NOMO-1 (cell line): ENCODE measurements around the gene NXPH3.
A peak's percentile ranks its signal among the peaks of the same experiment; 100 is the strongest.

Source experiments
- DNase-seq, 2 experiments: peaks; one replicate each; lab custom pipeline; 2025; ENCODE audit not compliant: unreplicated experiment in 2 of 2; lab: John Stamatoyannopoulos, UW

Gene NXPH3

DNA sequence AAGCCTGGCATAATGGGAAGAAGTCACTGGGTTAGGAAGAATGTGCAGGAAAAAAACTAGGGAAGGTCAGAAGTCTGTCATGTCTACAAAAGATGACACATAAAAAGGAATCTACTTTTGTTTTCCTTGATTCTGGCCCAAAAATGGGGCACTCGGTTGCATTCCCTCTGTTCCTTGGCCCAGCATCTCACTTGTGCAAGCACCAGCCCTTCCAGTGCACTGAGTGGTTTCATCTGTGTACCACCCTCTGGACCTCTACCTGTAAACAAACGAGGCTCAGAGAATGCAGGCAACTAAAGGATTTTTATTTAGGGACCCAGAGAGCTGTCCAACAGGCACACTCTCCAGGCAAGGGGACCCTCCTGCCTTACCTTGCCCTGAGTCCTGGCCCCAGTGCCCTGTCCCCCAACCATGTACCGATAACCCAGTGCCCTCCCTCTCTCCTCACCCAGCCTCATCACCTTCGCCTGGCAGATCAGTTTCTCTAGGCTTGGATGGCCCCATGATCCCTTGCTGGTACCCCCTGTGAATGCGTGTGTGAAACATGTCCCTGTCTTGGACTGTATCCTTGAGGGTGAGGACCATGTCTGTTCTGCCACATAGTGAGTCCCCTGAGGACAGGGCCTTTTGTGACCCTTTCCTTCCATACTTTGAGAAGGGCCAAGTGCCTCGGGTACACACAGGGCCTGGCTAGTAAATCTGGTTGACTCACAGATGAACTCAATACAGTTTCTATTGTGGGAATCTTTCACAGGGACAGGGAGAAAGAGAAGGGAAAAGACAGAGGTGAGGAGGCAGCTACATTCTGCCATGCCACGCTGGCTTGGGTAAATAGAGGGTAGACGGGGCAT lies 13.3 kb downstream of the NXPH3 start:
- no peak for DNase-seq

DNA sequence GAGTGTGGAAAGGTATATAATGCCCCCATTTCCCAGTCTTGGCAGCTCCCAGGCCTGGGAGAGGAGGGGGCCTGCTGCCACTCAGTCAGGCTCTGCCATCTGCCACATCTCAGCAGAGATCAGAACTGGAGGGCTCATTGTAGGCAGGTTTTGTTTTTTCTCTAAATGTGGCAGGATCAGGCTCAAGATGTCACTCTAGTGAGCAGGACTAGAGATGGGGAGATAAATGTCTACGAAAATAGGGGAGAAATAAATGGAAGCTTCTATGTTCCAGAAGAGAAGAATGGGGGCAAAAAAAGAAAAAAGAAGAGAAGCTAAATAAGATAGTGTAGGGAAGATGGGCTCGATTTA lies 13.9 kb downstream of the NXPH3 start:
- DNase-seq, result no peak

GRCh38 chr17:49590874-49591273 lies 15.2 kb downstream of the NXPH3 start:
- no peak for DNase-seq

DNA sequence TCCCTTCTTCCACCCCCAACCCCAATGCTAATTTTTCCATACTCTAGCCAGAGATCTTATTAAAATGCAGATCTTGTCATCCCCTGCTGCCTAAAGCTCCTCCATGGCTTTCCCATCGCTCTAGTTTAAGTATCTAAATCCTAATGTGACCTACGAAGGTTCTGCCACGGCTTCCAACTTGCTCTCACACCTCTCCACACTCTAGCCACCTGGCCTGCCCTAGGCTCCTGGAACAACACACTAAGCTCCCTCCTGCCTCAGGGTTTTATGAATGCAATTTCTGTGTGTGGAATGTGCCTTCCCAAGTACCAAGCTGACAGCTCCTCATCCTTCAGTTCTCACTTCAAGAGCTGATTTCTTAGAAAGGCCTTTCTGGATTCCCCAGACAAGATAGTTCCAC lies 16.6 kb downstream of the NXPH3 start:
- no peak for DNase-seq

- no peak for DNase-seq
These were observed 19.7 kb downstream of the NXPH3 start for GRCh38 chr17:49595328-49595727.

- no peak for DNase-seq
These were observed 20.3 kb downstream of the NXPH3 start for GRCh38 chr17:49595980-49596379.

DNA sequence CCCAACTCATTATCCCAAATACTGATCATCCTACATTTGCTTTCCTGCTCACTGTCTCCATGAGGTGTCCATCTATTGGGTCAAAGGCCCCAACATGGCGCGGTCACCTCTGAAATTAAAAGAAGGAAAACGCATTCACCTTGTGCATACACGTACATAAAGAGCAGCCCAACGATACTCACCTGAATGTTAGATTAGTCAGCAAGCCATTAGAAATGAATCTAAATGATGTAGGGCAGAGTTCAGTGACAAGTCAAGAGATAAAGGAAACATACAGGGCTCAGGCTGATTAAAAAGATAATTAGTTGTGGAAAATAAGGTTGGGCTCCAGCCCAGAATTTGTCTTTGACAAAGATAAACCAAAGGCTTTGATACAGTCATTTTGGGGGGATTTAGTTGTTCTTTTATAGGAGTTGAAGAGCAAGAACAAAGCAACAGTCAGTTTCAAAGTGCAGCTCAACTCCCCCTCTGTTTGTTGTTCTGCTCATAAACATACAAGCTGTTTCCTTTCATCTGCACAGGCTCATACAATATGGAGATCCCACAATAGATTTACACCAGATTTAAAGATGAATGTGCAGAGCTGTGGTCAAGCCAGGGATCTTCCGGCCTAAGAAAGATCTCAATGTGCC lies 21.1 kb downstream of the NXPH3 start:
- DNase-seq, result no peak

- no peak for DNase-seq
These were observed 21.8 kb downstream of the NXPH3 start for GRCh38 chr17:49597436-49597835.

GRCh38 chr17:49597928-49598655 lies 22.4 kb downstream of the NXPH3 start:
- no peak for DNase-seq

DNA sequence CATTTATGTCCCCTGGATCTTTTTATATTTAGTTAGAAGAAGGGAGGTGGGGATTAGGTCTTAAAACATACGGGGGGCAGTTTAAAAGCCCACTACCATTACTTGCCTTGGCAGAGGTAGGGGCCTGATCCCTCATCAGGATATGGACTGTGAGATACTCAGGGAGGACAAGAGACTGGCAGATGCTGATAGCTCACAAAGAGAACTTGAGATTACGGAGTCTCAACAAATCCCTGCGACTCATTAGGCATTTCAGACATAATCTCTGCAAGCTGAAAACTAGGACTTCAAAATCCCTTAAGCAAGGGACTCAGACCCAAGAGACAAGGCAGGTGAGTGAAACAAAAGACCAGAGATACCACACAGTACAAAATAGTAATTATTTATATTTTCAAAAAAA lies 23.2 kb downstream of the NXPH3 start:
- no peak for DNase-seq

DNA sequence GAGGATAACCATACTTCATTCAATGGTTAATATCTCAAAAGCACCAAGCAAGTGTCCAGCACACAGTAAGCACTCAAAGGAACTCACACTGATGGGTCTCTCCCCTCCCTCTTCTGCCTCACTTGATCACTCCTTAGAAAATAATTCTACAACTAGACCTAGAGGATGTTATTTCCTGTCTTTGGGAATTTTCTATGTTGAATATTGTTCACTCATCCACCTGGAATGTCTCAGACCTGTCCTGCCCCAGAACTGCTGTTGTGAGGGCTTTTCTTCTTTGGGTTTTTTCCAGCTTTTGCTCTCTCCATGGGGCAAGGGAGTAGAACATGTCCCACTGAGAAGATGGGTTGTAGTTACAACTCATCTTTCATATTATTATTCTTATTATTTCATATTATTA lies 25.3 kb downstream of the NXPH3 start:
- no peak for DNase-seq

- peak in 1 of 2 experiments; percentile 13 for DNase-seq
These were observed 27.1 kb downstream of the NXPH3 start for GRCh38 chr17:49602783-49603182.

GRCh38 chr17:49603238-49603637 lies 27.6 kb downstream of the NXPH3 start:
- no peak for DNase-seq

- DNase-seq, result no peak
These were observed 28.0 kb downstream of the NXPH3 start for GRCh38 chr17:49603720-49604119.

DNA sequence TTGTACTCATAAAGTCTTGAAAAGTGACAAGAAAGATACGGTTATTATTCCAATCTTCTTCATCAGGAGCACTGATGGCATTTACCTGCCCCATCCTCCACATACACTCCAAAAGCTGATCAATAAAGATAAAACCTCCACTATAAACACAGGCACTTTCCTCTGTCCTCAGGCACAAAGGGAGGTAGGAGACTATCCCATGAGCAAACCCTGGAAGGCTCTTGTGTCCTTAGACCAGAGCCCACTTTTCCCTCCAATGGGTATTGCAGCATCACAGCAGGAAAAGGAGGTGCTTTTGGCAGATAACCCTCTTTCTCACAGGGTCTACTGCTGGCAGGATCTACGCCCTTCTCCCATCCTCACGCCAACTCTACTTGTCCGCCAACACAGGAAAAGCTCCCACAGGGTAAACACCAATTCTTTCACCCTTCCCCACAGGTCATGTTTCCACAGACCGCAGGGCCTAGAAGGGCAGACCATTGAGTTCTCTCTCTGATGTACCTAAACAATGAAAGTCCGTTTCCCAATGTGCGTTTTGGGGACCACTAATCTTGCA lies 28.7 kb downstream of the NXPH3 start:
- no peak for DNase-seq

GRCh38 chr17:49610883-49611584 lies 35.4 kb downstream of the NXPH3 start:
- no peak for DNase-seq

DNA sequence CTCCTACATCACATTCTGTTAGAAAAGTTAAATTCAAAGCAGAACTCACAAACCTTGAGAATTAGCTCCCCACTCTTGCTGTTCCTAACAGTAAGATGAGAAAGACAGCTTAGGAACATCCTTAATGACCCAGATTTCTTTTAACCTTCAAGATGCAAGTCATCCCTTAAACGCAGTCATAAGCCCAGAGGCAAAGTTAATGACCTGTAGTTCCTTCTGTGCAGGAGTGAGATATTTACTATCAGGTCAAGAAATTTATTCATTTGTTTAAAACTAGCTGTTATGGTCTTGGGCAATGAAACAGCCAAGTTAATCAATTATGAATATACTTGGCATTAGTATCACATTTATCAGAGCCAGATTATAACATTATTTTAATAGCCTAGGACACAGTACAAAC lies 37.1 kb downstream of the NXPH3 start:
- DNase-seq, result no peak

- DNase-seq, result no peak
These were observed 37.6 kb downstream of the NXPH3 start for GRCh38 chr17:49613182-49613800.

DNA sequence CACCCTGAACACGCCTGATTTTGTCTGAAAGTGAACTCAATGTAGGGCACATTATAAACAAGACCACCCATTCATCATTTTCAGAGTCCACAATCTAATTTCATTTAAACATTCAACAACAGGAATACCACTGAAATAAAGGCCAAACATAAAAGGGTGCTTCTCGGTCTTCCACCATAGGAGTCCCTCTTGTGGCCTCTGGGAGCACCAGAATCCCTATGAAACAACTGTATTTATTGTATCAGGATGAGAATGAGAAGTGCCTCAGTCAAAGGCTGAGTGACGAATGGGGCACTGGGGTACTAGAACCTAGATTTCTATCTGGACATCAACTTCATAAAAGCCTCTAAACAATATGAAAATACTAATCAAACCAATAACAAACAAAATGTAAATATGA lies 40.4 kb downstream of the NXPH3 start:
- DNase-seq, result no peak

GRCh38 chr17:49616601-49617131 lies 41.0 kb downstream of the NXPH3 start:
- DNase-seq, result no peak
